OCI-LY7 (cell line): Measurements from ENCODE around the gene MSLN. TPM values are rescaled to one million over a fixed set of nuclear protein-coding genes. Genes with fewer than 3 reads are reported as not detected.

ENCODE experiments used
- BruUV-seq: library from RNA; stranded (reverse); fragments of 400-500 nt; replicated peaks from 2 replicates; lab custom pipeline; 2021; lab: Mats Ljungman, UMichigan
- CTCF ChIA-PET: fragments of 300-600 bp; sonication (Branson Sonifier 250); formaldehyde crosslinking; loops from one replicate; lab custom pipeline; 2022; ENCODE audit warnings: antibody characterized with exemption; ENCODE audit not compliant: unreplicated experiment; lab: Charles Lee
- POLR2A ChIA-PET: fragments of 300-600 bp; sonication (Branson Sonifier 250); formaldehyde crosslinking; loops from one replicate; lab custom pipeline; 2022; ENCODE audit warnings: antibody characterized with exemption; lab: Charles Lee
- DNase-seq: peaks from one replicate; pipeline ENCODE4 v3.0.0-alpha.2; 2015; ENCODE audit warnings: low spot score
- H2AFZ ChIP-seq: fragments of 200-600 bp; sonication (generic), shearing (Covaris generic); 2 replicates; pipeline ENCODE4 v1.6.1; 2014; ENCODE audit warnings: mild to moderate bottlenecking, antibody characterized with exemption, low read length, moderate library complexity
- H3K27ac ChIP-seq: fragments of 200-600 bp; sonication (generic); 2 replicates; pipeline ENCODE4 v1.5.1; 2014; ENCODE audit warnings: mixed run types, low read depth, mild to moderate bottlenecking, moderate library complexity, low read length, inconsistent platforms; ENCODE audit not compliant: poor library complexity, severe bottlenecking
- H3K36me3 ChIP-seq: fragments of 200-600 bp; sonication (generic); 2 replicates; pipeline ENCODE4 v1.6.1; 2014; ENCODE audit warnings: mild to moderate bottlenecking, antibody characterized with exemption, low read length, moderate library complexity, mixed read lengths; ENCODE audit not compliant: insufficient read depth
- H3K4me1 ChIP-seq: fragments of 200-600 bp; sonication (generic); 2 replicates; pipeline ENCODE4 v1.5.1; 2014; ENCODE audit warnings: mild to moderate bottlenecking, low read length; ENCODE audit not compliant: insufficient read depth, poor library complexity, severe bottlenecking
- H3K4me2 ChIP-seq: fragments of 200-600 bp; sonication (generic); 2 replicates; pipeline ENCODE4 v1.6.1; 2014; ENCODE audit warnings: mild to moderate bottlenecking, low read length
- H3K4me3 ChIP-seq: fragments of 200-600 bp; sonication (generic); 2 replicates; pipeline ENCODE4 v1.5.1; 2014; ENCODE audit warnings: mild to moderate bottlenecking, low read depth, low read length; ENCODE audit not compliant: poor library complexity, severe bottlenecking
- H3K79me2 ChIP-seq: fragments of 200-600 bp; sonication (generic); 2 replicates; pipeline ENCODE4 v1.6.1; 2016; ENCODE audit warnings: low read depth, mild to moderate bottlenecking, low read length, moderate library complexity, mixed read lengths; ENCODE audit not compliant: insufficient read depth
- H3K9me2 ChIP-seq: fragments of 200-600 bp; sonication (generic); 2 replicates; pipeline ENCODE4 v1.6.1; 2016; ENCODE audit warnings: mild to moderate bottlenecking, low read length, mixed read lengths; ENCODE audit not compliant: insufficient read depth
- H3K9me3 ChIP-seq: fragments of 200-600 bp; sonication (generic); 2 replicates; pipeline ENCODE4 v1.6.1; 2014; ENCODE audit warnings: mild to moderate bottlenecking, mixed run types, low read length, mixed read lengths
- H4K20me1 ChIP-seq: fragments of 200-600 bp; sonication (generic); 2 replicates; pipeline ENCODE4 v1.6.1; 2014; ENCODE audit warnings: mild to moderate bottlenecking, antibody characterized with exemption, low read length, moderate library complexity, mixed read lengths; ENCODE audit not compliant: insufficient read depth
- EZH2phosphoT487 ChIP-seq: fragments of 200-600 bp; sonication (generic); IDR thresholded peaks from 2 replicates; pipeline ENCODE4 v1.6.1; 2018; ENCODE audit warnings: low read depth, borderline replicate concordance, mild to moderate bottlenecking, mixed run types, antibody characterized with exemption, low read length, moderate library complexity, mixed read lengths
- intact Hi-C: fragments of 100-400 bp; cut with micrococcal nuclease; formaldehyde crosslinking; loops from one replicate; pipeline ENCODE4 v1.10.0; 2022; ENCODE audit not compliant: unreplicated experiment
- total RNA-seq, 2 experiments: library from RNA; depleted of rRNA in 1 of 2; stranded (reverse); fragments of >200 nt in 1 of 2; shearing (Covaris generic) in 1 of 2; gene quantifications; 2 replicates each; pipeline ENCODE4 v1.2.3, GENCODE V29; 2014 to 2022
- TF ChIP-seq, protein P1 (sequence below): fragments of 200-600 bp; sonication (generic); conservative IDR thresholded peaks from 2 replicates; pipeline ENCODE4 v1.5.1; 2014; ENCODE audit warnings: mild to moderate bottlenecking, antibody characterized with exemption, low read length, moderate library complexity, mixed read lengths

Gene MSLN
- total RNA-seq, 2 experiments from 2014 or later = 0.13 to 0.44 TPM

DNA sequence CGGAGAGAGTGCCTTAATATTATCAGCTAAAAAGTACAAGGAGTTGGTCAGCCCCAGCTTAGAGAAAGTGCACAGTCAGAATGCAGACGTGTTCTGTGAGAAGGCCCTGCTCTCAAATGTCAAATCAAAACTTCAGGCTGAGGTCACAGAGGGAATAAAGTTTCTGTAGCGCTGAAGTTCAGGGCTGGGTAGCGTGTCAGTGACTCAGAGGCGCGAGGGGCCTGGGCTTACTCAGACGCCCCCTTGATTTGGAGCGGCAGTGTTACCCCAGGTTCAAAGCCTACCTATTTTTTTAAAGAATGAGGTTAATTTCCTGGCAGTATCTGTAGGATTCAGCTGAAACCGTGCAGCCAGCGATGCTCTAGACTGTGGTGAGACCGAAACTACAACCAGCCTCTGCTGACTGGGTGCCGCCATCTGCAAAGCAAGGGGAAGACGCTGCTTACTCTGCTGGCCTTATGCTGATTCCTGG, 24.5 kb upstream of the MSLN start:
- Histone ChIP-seq H3K9me3 (no peaks in the 10 kb centered on the region), H3K4me1 (peaks cover 43% of the 10 kb centered on the region), H3K4me3 (peak overlapping the region; percentile 71), H2AFZ (no peak overlapping the region), H3K36me3 (peaks cover 67% of the 10 kb centered on the region), H3K79me2 (peaks cover 34% of the 10 kb centered on the region), H3K4me2 (peak overlapping the region; percentile 89), H3K9me2 (no peaks in the 10 kb centered on the region), H4K20me1 (no peaks in the 10 kb centered on the region), H3K27ac (peak overlapping the region; percentile 97)
- TF ChIP-seq, protein P1, sequence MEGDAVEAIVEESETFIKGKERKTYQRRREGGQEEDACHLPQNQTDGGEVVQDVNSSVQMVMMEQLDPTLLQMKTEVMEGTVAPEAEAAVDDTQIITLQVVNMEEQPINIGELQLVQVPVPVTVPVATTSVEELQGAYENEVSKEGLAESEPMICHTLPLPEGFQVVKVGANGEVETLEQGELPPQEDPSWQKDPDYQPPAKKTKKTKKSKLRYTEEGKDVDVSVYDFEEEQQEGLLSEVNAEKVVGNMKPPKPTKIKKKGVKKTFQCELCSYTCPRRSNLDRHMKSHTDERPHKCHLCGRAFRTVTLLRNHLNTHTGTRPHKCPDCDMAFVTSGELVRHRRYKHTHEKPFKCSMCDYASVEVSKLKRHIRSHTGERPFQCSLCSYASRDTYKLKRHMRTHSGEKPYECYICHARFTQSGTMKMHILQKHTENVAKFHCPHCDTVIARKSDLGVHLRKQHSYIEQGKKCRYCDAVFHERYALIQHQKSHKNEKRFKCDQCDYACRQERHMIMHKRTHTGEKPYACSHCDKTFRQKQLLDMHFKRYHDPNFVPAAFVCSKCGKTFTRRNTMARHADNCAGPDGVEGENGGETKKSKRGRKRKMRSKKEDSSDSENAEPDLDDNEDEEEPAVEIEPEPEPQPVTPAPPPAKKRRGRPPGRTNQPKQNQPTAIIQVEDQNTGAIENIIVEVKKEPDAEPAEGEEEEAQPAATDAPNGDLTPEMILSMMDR = no peak
- no peak for TF ChIP-seq EZH2phosphoT487
- BruUV-seq = no TSS peak
- ChIA-PET CTCF (no interaction called here), POLR2A (interaction anchor here (0.5 to 5.2 kb wide), 5 partner anchors 11 to 976 kb away, joined by 3 to 26 read pairs (median 5); partner anchors contain the start of genes ANTKMT and CCDC78)
- DNase-seq = no peak
- intact Hi-C loops = no loop called here

DNA sequence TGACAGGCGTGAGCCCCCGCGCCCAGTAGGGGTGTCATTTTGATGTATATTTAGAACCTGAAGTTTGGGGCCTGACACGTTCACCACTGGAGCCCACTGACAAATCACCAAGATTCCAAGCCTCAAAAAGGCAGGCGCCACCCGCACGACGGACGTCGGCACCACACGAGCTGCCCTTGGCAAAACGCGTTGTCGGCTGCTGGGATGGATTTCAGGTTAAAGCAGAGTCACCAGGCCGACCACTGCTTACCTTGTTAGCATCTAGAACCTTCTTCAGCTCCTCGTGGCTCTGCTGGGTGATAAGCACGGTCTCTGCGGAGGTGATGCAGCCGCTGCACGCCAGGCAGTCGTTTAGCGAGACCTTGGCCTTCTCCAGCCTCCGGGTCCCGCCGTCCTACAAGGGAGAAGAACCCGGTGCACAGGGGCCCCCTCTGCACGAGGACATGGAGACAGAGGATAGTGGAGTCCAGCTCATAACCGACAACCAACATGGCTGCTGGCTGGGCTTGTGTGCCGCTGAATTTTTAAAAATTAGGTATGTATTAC, 23.5 kb upstream of the MSLN start:
- TSS peak; percentile 56 for BruUV-seq
- Histone ChIP-seq H3K36me3 (peaks cover 58% of the 10 kb centered on the region), H3K27ac (peak overlapping the region; percentile 97), H3K4me1 (peaks cover 45% of the 10 kb centered on the region), H2AFZ (no peak overlapping the region), H4K20me1 (no peaks in the 10 kb centered on the region), H3K9me3 (no peaks in the 10 kb centered on the region), H3K9me2 (no peaks in the 10 kb centered on the region), H3K4me2 (peak overlapping the region; percentile 89), H3K79me2 (peaks cover 34% of the 10 kb centered on the region), H3K4me3 (peak overlapping the region; percentile 71)
- CTCF ChIA-PET = interaction anchor here (0.6 to 0.9 kb wide), 2 partner anchors 16 to 1204 kb away, joined by 3 read pairs; no protein-coding TSS in a partner anchor
- intact Hi-C loops = no loop called here
- POLR2A ChIA-PET = interaction anchor here (1.0 to 5.2 kb wide), 4 partner anchors 9 to 354 kb away, joined by 3 to 26 read pairs (median 7); partner anchors contain the start of genes ANTKMT and CCDC78
- TF ChIP-seq, protein P1 = no peak
- DNase-seq = no peak
